ENCODE results near the gene BTN1A1. TPM values are rescaled to one million over a fixed set of nuclear protein-coding genes. Genes with fewer than 3 reads are reported as not detected.
A peak's percentile ranks its signal among the peaks of the same experiment; 100 is the strongest.

BTN1A1 gene
- total and polyA plus RNA-seq, 9 of the 15 experiments (the other 6 are each of a cell fraction or from before 2014, with no cell fraction given): 0.01 to 0.15 (median 0.06) TPM; not detected in 4

DNA sequence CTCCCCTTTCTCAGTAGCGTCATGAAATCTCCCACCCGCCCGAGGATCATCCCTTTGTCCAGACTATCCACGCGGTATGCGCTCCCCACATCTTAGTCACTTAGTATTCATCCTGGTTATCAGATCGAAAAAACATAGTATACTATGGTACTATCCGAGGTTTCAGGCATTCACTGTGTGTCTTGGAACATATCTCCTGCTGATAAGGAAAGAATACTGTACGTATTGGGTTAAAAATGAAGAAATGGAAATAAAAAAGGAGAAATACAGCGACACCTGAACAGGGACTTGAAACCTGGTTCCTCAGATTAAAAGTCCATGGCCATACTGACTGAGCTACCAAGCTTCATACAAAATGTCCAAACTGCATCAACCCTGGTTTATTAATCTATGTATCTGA lies 52.1 kb downstream of the BTN1A1 start (continued):
- TF ChIP-seq, protein P1, sequence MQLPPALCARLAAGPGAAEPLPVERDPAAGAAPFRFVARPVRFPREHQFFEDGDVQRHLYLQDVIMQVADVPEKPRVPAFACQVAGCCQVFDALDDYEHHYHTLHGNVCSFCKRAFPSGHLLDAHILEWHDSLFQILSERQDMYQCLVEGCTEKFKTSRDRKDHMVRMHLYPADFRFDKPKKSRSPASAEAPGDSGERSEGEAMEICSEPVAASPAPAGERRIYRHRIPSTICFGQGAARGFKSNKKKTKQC (CRISPR knock-in tag; IDR thresholded peaks at IDR 0.05): no peak
- TF ChIP-seq ZNF253 (CRISPR knock-in tag; conservative IDR thresholded peaks at IDR 0.05): no peak
- no peak for TF ChIP-seq ATF7 (IDR thresholded peaks at IDR 0.05)
- no peak for TF ChIP-seq NFIC (IDR thresholded peaks at IDR 0.05)
- TF ChIP-seq ARNT (IDR thresholded peaks at IDR 0.05): no peak
- TF ChIP-seq FOXP1 (CRISPR knock-in tag; IDR thresholded peaks at IDR 0.05): no peak
- no peak for TF ChIP-seq ARID2 (IDR thresholded peaks at IDR 0.05)
- no peak for TF ChIP-seq LCOR (CRISPR knock-in tag; IDR thresholded peaks at IDR 0.05)
- TF ChIP-seq FOXK2 (conservative IDR thresholded peaks at IDR 0.05 in 1 of 2, IDR thresholded peaks at IDR 0.05 in 1 of 2; ENCODE audit: low read depth in 2 of 2): no peak
- no peak for TF ChIP-seq NCOA2 (IDR thresholded peaks at IDR 0.05; ENCODE audit: partially characterized antibody in 2 of 2)
- no peak for TF ChIP-seq KLF1 (tag; IDR thresholded peaks at IDR 0.05)
- TF ChIP-seq BRD4 (IDR thresholded peaks at IDR 0.05): no peak
- TF ChIP-seq SUPT5H (IDR thresholded peaks at IDR 0.05): no peak
- TF ChIP-seq JUND (IDR thresholded peaks at IDR 0.05; ENCODE audit: borderline replicate concordance, low read depth, low read length): 0 out of 2 replicates have a peak, but pooled peaks have one; percentile 15
- TF ChIP-seq JUND (tag; IDR thresholded peaks at IDR 0.05; ENCODE audit: borderline replicate concordance, low read depth, low read length): no peak; the same call in 1 of the 3 replicates
- TF ChIP-seq KLF13 (tag; IDR thresholded peaks at IDR 0.05; ENCODE audit: borderline replicate concordance, low read depth): no peak
- no peak for TF ChIP-seq ZNF239 (CRISPR knock-in tag; IDR thresholded peaks at IDR 0.05)
- TF ChIP-seq TEAD4 (IDR thresholded peaks at IDR 0.05; ENCODE audit: low read length): peak; percentile 34; the same call in 1 of the 2 replicates
- TF ChIP-seq TEAD4 (CRISPR knock-in tag; IDR thresholded peaks at IDR 0.05; ENCODE audit: borderline replicate concordance): no peak
- TF ChIP-seq ZNF444 (CRISPR knock-in tag; IDR thresholded peaks at IDR 0.05): no peak
- no peak for TF ChIP-seq SMAD2 (IDR thresholded peaks at IDR 0.05; ENCODE audit: low read depth, low read length)
- TF ChIP-seq, protein P2, sequence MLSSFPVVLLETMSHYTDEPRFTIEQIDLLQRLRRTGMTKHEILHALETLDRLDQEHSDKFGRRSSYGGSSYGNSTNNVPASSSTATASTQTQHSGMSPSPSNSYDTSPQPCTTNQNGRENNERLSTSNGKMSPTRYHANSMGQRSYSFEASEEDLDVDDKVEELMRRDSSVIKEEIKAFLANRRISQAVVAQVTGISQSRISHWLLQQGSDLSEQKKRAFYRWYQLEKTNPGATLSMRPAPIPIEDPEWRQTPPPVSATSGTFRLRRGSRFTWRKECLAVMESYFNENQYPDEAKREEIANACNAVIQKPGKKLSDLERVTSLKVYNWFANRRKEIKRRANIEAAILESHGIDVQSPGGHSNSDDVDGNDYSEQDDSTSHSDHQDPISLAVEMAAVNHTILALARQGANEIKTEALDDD (IDR thresholded peaks at IDR 0.05): peak; percentile 85; the same call in 1 of the 2 replicates
- peak; percentile 52; the same call in 1 of the 2 replicates for TF ChIP-seq L3MBTL2 (IDR thresholded peaks at IDR 0.05)
- 0 out of 2 replicates have a peak, but pooled peaks have one; percentile 18 for TF ChIP-seq NBN (IDR thresholded peaks at IDR 0.05; ENCODE audit: low read depth)
- TF ChIP-seq CHD4 (IDR thresholded peaks at IDR 0.05; ENCODE audit: insufficient read depth, insufficient replicate concordance, low read depth, low read length, poor library complexity, severe bottlenecking): no peak
- peak; percentile 51 for TF ChIP-seq FOSL1 (tag; conservative IDR thresholded peaks at IDR 0.05)
- TF ChIP-seq, protein P3, sequence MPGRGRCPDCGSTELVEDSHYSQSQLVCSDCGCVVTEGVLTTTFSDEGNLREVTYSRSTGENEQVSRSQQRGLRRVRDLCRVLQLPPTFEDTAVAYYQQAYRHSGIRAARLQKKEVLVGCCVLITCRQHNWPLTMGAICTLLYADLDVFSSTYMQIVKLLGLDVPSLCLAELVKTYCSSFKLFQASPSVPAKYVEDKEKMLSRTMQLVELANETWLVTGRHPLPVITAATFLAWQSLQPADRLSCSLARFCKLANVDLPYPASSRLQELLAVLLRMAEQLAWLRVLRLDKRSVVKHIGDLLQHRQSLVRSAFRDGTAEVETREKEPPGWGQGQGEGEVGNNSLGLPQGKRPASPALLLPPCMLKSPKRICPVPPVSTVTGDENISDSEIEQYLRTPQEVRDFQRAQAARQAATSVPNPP (IDR thresholded peaks at IDR 0.05; ENCODE audit: borderline replicate concordance, insufficient read depth, insufficient read length): no peak
- no peak for TF ChIP-seq STAT5A (IDR thresholded peaks at IDR 0.05; ENCODE audit: borderline replicate concordance, low read length)
- TF ChIP-seq, protein P4, sequence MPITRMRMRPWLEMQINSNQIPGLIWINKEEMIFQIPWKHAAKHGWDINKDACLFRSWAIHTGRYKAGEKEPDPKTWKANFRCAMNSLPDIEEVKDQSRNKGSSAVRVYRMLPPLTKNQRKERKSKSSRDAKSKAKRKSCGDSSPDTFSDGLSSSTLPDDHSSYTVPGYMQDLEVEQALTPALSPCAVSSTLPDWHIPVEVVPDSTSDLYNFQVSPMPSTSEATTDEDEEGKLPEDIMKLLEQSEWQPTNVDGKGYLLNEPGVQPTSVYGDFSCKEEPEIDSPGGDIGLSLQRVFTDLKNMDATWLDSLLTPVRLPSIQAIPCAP (CRISPR knock-in tag; IDR thresholded peaks at IDR 0.05; ENCODE audit: borderline replicate concordance): no peak
- peak; percentile 62 for TF ChIP-seq ARID1B (IDR thresholded peaks at IDR 0.05)
